Liver (tissue), 9 donors: Measurements from ENCODE around the gene GAST. TPM values are rescaled to one million over a fixed set of nuclear protein-coding genes. Genes with fewer than 3 reads are reported as not detected.
A peak's percentile ranks its signal among the peaks of the same experiment; 100 is the strongest.

Source experiments
- DNase-seq: peaks from one replicate; pipeline ENCODE4 v3.0.0-alpha.2; 2017; ENCODE audit warnings: low spot score
- H3K27ac ChIP-seq, 2 donors: one replicate each; pipeline ENCODE4 v1.7.0; 2013; ENCODE audit warnings: inconsistent platforms in 2 of 2, low read length in 2 of 2, control low read depth in 1 of 2, low read depth in 1 of 2, mild to moderate bottlenecking in 1 of 2
- H3K27me3 ChIP-seq, 4 donors: one replicate each; pipeline versions ENCODE4 v1.6.1 to v1.7.0; 2013; ENCODE audit warnings: low read length in 3 of 4, inconsistent platforms in 1 of 4, mild to moderate bottlenecking in 1 of 4, moderate library complexity in 1 of 4; ENCODE audit not compliant: control insufficient read depth in 4 of 4, insufficient read depth in 4 of 4
- H3K36me3 ChIP-seq, 4 donors: one replicate each; pipeline versions ENCODE4 v1.6.1 to v1.7.0; 2013; ENCODE audit warnings: low read length in 3 of 4, mild to moderate bottlenecking in 3 of 4, low read depth in 1 of 4, moderate library complexity in 1 of 4; ENCODE audit not compliant: control insufficient read depth in 4 of 4, insufficient read depth in 3 of 4
- H3K4me1 ChIP-seq, 4 donors: one replicate each; pipeline versions ENCODE4 v1.6.1 to v1.7.0; 2013; ENCODE audit warnings: low read length in 3 of 4, mild to moderate bottlenecking in 3 of 4, moderate library complexity in 1 of 4; ENCODE audit not compliant: control insufficient read depth in 4 of 4, insufficient read depth in 4 of 4
- H3K4me3 ChIP-seq, 3 donors: one replicate each; pipeline versions ENCODE4 v1.6.1 to v1.7.0; 2013; ENCODE audit warnings: low read length in 3 of 3, control low read depth in 1 of 3, low read depth in 1 of 3, mild to moderate bottlenecking in 1 of 3
- H3K9ac ChIP-seq, 2 donors: one replicate each; pipeline ENCODE4 v1.7.0; 2013; ENCODE audit warnings: low read length in 2 of 2, mild to moderate bottlenecking in 2 of 2, moderate library complexity in 2 of 2, control low read depth in 1 of 2, low read depth in 1 of 2
- H3K9me3 ChIP-seq, 4 donors: one replicate each; pipeline versions ENCODE4 v1.6.1 to v1.7.0; 2013; ENCODE audit warnings: low read length in 3 of 4; ENCODE audit not compliant: control insufficient read depth in 4 of 4
- ATF3 ChIP-seq: IDR thresholded peaks from 2 replicates; pipeline ENCODE4 v1.6.1; 2016; ENCODE audit warnings: antibody characterized with exemption
- CTCF ChIP-seq: fragments of 150-350 bp; IDR thresholded peaks from 2 replicates; pipeline ENCODE4 v1.5.1; 2017; ENCODE audit warnings: improper control_type of control experiment, low read depth, low read length; ENCODE audit not compliant: missing input control
- FOXA2 ChIP-seq: IDR thresholded peaks from 2 replicates; pipeline ENCODE4 v1.6.1; 2016; ENCODE audit warnings: antibody characterized with exemption
- JUND ChIP-seq, 2 donors: IDR thresholded peaks; 2 replicates each; pipeline ENCODE4 v1.6.1; 2016; ENCODE audit warnings: antibody characterized with exemption in 2 of 2
- MAX ChIP-seq: IDR thresholded peaks from 2 replicates; pipeline ENCODE4 v1.6.1; 2016; ENCODE audit warnings: antibody characterized with exemption
- RAD21 ChIP-seq, 2 donors: IDR thresholded peaks; 2 replicates each; pipeline ENCODE4 v1.6.1; 2016; ENCODE audit warnings: antibody characterized with exemption in 2 of 2, mild to moderate bottlenecking in 2 of 2
- RXRA ChIP-seq, 2 donors: IDR thresholded peaks; 2 replicates each; pipeline ENCODE4 v1.6.1; 2017 to 2018; ENCODE audit warnings: antibody characterized with exemption in 2 of 2, mild to moderate bottlenecking in 1 of 2
- TAF1 ChIP-seq: conservative IDR thresholded peaks from 2 replicates; pipeline ENCODE4 v1.6.1; 2016; ENCODE audit warnings: antibody characterized with exemption, mild to moderate bottlenecking
- YY1 ChIP-seq: IDR thresholded peaks from 2 replicates; pipeline ENCODE4 v1.6.1; 2016; ENCODE audit warnings: antibody characterized with exemption, mild to moderate bottlenecking
- ZBTB33 ChIP-seq: IDR thresholded peaks from 2 replicates; pipeline ENCODE4 v1.6.1; 2016; ENCODE audit warnings: antibody characterized with exemption
- WGBS: extraction: QIAGEN DNeasy Blood & Tissue Kit; methylation state at CpG from one replicate; pipeline ENCODE4 v1.1.7; 2013; 5-methylcytosine and 5-hydroxymethylcytosine counted together
- polyA plus RNA-seq, 2 donors: library from polyadenylated mRNA; stranded (reverse) in 1 of 2; unstranded in 1 of 2; fragments of 200-250 nt in 1 of 2; fragments of >200 nt in 1 of 2; fragmentation: Nextera tagmentation in 1 of 2; extraction: Ambion mirVana in 1 of 2; gene quantifications; one replicate each; pipeline versions ENCODE4 v1.2.1 to v1.2.3, GENCODE V29; 2013 to 2015
- total RNA-seq, 2 donors: library from RNA; depleted of rRNA; stranded (reverse); fragments of >200 nt; gene quantifications; one replicate each; pipeline ENCODE4 v1.2.3, GENCODE V29; 2014
- donor health status: healthy.
- donor health status: healthy.
- donor health status: healthy.
- donor health status: healthy.
- donor health status: healthy.

GAST gene
- total and polyA plus RNA-seq, 4 donors: not detected

- H3K27ac ChIP-seq: no peak overlapping the region
- 69% methylated on average over 8 of the region's 8 CpGs for WGBS
- TF ChIP-seq RXRA (IDR thresholded peaks at IDR 0.05): no peak
- no peak for TF ChIP-seq TAF1
These were observed 48.5 kb upstream of the GAST start for GRCh38 chr17:41663451-41664171.

GRCh38 chr17:41664172-41664457 is 48.0 kb upstream of the GAST start:
- TF ChIP-seq FOXA2: no peak
- TF ChIP-seq YY1: no peak
- WGBS: 90% methylated on average over 2 of the region's 2 CpGs
- H3K36me3 ChIP-seq: no peaks in the 10 kb centered on the region
- H3K27me3 ChIP-seq: no peaks in the 10 kb centered on the region
- no peak overlapping the region for H3K4me3 ChIP-seq
- H3K27ac ChIP-seq: no peak overlapping the region
- DNase-seq: no peak
- H3K9ac ChIP-seq: no peak overlapping the region
- H3K9me3 ChIP-seq: no peaks in the 10 kb centered on the region
- H3K4me1 ChIP-seq: peaks cover 3 to 23% (median 9%) of the 10 kb centered on the region in 4 donors

More at GRCh38 chr17:41663451-41664171, 48.5 kb upstream of the GAST start:
- H3K36me3 ChIP-seq: no peaks in the 10 kb centered on the region
- H3K4me3 ChIP-seq: no peak overlapping the region
- no peaks in the 10 kb centered on the region for H3K9me3 ChIP-seq
- no peaks in the 10 kb centered on the region for H3K27me3 ChIP-seq
- DNase-seq: no peak
- no peak overlapping the region for H3K9ac ChIP-seq
- H3K4me1 ChIP-seq: peaks cover 3 to 23% (median 9%) of the 10 kb centered on the region in 4 donors

- TF ChIP-seq ZBTB33 (no peak), ATF3 (no peak), CTCF (no peak), RAD21 (IDR thresholded peaks at IDR 0.05) (no peak), MAX (no peak), TAF1 (no peak), JUND (IDR thresholded peaks at IDR 0.05) (no peak)
- no peak for DNase-seq
- no peak overlapping the region for H3K9ac ChIP-seq
- no peaks in the 10 kb centered on the region for H3K36me3 ChIP-seq
- 56% methylated on average over 15 of the region's 15 CpGs for WGBS
- H3K4me3 ChIP-seq: peak overlapping the region in 2 of 3 donors; percentile 55 to 60
- peaks cover 3 to 23% (median 9%) of the 10 kb centered on the region in 4 donors for H3K4me1 ChIP-seq
- H3K27me3 ChIP-seq: no peaks in the 10 kb centered on the region
- H3K27ac ChIP-seq: no peak overlapping the region
- H3K9me3 ChIP-seq: no peaks in the 10 kb centered on the region
These were observed 47.3 kb upstream of the GAST start for GRCh38 chr17:41664587-41665565.
